Activated CD4-positive, alpha-beta T cell treated with anti-CD3 and anti-CD28 coated beads, Interleukin-2, amount 50 U/mL, for 4 hours (primary cell): ENCODE results near the gene TFAP2B.

Experiments
- DNase-seq, 2 experiments: peaks; one replicate each; pipeline ENCODE4 v3.0.0-alpha.2; 2020

The TFAP2B gene

DNA sequence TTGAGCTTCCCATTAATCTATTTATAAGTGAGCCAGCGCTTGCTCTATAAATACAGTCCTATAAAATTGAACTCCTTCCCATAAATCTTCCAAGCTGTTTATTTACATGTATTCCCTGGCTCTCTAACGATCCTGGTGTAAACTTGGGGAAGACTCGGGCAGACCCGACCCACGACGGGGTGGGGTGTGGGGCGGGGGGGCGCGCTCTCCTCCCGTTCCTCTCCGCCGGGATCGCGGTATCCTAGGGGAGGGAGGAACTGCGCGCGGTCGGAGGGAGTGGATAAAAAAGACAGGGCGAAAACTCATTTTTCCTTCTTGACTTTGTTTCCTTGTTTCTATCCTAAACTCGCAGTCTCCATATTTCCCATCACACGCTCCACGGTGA is 31.1 kb downstream of the TFAP2B start:
- no peak for DNase-seq

DNA sequence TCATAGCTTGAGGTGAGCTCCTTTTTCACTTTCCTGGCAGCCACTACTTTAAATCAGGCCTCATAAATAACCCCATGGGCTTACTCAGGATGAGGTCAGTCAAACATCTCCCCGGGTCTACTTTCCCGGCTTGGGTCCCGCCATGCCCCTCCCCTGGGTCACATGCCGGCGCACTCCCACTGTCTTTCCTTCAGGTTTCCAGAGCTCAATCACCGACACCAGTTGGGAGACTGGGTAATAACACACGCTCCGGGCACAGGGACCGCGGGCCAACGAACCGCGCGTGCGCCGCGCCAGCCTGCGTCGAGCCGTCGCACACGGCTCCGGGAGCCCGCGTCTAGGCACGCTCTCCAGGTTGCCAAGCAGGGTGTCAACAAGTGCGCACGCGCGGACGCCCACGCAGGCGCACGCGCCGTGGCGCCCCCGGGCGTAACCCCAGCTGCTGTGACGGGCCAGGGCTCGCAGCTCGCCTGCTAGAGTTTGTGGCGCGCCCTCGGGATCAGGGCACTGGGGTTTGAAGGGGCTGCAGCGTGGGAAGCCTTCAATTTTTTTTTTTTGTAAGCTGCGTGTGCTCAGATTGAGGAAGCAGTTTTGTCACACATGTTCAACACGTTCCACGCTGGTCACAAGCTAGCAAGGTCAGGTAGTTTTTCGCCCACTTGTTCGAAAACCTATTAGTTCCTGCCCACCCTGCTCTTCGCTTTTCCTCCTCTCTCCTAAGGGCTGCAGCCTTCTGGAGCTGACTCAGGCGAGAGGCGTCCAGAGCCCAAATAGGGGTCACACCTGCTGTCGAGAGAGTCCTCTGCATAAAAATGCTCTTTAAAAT is 31.8 kb downstream of the TFAP2B start:
- DNase-seq = no peak

GRCh38 chr6:50851049-50851845 is 32.6 kb downstream of the TFAP2B start:
- DNase-seq = no peak

DNA sequence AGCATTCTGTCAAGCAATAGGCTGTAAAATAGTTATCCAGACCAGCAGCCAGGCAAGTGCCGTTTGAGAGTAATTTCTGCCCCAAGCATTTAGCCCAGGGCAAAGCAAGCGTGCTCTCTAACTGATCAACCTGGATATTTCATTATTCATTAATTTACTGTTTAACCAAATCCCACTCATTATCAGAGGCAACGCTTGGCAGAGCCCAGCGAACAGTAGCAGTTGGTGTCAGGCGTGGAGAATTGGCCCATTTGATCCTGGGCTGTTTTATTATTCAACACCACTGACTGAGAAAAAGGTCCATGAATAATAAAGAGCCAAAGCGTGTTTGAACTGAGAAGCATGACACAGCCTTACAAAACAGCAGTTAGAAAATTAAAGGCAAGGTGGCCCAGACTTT is 35.3 kb downstream of the TFAP2B start:
- no peak for DNase-seq

DNA sequence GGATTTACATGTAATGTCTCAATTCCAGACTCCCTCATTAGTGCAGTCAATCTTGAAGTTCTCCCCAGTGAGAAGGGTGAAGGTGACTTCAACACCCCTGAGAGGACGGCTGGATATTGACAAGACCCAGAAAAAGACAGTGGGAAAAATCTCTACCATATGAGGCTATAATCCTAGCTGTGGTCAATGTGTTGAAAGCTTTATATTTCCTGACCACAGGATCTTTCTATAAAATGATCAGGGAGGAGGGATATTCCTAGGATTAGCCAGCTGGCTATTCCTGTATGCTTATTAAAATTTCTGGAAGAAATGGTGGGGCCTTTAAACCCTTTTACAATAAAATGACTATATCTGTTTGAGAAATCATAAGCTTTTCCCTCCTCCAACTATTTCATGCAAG is 43.0 kb downstream of the TFAP2B start:
- DNase-seq = no peak

DNA sequence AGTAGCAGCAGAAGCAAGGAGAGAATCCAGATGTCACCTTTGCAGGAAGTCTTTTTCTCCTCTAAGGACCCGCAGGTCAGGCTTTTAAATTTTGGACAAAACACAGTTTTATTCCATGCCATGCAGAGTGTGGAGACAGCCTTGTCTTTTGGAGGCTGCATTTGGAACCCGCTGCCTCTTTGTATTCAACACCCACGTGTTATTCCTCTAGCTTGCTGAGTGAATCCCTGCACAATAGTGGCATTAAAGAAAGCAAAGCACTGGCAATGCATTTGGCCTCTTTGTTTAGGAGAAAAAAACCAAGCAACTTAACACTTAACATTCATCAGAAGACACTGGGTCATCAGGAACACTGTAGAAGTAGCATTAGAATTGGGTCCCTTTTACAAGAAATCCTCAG is 43.5 kb downstream of the TFAP2B start:
- DNase-seq = no peak

- no peak for DNase-seq
These were observed 45.9 kb downstream of the TFAP2B start for GRCh38 chr6:50864601-50865000.

DNA sequence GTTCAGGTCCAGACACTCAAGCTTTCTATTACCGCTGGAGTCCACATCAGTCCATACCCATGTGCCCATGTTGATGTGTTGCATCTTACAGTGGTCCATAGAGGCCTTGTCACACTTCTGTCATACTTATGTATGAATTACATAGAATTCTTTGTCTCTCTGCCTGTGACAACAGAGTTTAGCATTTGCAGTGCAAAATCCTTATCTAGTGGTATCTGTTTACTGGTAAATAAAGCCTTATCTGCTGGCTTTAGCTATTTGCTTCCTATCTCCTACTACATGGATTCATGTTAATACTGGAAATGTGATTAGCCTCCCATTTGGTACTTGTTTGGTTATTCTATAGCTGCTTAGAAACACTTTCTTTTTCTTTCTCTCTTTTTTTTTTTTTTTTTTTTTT is 49.8 kb downstream of the TFAP2B start:
- DNase-seq = no peak

DNA sequence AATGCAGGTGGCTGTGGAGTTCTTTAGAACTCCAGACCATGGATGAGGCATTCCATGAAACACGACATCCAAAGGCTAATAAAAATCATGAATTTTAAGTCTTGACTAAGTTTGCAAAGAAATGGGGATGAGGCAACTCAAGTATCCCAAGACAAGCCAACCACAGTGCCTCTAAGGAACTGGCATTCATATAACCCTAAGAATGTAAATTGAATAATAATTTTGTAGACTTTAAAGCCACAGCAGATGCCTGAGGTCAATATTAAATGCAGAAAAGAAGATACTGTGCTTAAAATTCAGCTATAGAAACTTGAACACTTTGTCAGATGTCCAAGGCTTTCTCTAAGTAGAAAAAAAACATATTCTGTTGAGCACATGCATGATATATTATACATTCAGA is 54.5 kb downstream of the TFAP2B start:
- no peak for DNase-seq

DNA sequence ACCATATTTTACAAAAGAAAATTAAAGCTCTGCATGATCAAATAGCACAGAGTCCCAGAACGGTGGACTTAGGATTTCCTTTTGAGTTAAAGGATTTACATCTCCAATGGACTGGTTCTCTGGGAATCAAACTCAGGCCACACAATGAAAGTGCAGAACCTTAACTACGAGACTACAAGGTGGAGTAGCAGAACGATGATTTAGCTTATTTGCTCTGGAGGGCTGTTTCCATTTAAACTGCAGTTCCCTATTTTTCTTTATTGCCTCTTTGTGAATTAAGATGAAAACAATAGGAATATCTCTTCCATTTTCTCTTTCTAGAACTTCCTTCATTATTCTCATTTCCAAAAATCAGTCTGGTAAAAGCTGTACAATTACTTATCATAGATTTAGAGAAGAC is 65.7 kb downstream of the TFAP2B start:
- no peak for DNase-seq

DNA sequence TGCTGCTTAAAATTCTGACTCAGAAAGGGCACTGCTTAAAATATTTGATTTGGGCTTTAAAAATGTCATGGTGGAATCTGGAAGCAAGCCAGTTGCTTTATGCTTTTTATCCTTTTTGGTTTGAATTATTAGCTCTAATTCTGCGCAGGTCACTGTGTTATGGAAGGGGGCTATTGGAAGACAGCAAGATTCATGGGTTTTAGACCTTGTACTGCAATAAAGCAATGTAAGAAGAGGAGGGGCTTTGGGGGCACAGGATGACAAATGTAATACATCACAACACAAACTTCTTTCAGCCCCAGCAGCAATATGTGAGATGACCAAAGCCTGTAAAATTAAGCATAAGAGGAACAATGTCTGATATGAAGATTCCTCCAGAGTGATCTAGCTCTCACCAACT is 68.4 kb downstream of the TFAP2B start:
- no peak for DNase-seq

- no peak for DNase-seq
These were observed 70.8 kb downstream of the TFAP2B start for GRCh38 chr6:50889497-50889896.

DNA sequence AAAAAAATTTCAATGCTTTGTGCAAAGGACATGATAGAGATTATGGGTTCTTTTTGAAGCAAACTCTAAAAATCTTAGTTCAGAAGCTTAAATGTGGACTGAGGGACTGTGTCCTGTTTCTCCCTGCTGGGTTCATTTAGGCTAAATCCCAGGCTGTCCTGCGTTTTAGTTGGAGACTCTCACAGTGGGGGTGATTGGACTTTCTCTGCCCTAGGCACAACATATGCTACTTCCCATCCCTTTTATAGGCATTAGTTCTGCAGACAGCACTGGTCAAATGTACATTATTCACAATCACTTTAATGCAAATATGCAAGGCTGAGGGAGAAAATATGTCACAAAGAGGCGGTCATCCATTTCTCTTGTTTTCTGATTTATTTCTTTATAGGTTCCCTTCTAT is 71.3 kb downstream of the TFAP2B start:
- DNase-seq = no peak

DNA sequence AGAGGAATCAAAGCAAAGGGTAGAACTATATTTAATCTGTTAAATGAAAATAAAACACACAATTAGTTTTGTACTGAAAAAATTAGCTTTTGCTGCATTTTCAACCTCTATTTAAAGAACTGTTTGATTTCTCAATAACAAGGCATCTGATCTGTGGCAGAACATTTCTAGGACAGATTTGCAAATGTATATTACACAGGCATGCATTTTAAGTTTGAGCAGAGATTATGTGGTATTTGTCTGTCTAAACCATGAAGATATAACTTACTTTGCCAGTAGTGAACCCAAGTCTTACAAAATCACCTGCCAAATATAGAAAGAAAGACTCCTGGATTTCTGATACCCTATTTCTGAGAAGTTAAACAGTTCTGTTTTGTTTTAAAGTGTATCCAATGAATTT is 71.9 kb downstream of the TFAP2B start:
- DNase-seq = no peak

DNA sequence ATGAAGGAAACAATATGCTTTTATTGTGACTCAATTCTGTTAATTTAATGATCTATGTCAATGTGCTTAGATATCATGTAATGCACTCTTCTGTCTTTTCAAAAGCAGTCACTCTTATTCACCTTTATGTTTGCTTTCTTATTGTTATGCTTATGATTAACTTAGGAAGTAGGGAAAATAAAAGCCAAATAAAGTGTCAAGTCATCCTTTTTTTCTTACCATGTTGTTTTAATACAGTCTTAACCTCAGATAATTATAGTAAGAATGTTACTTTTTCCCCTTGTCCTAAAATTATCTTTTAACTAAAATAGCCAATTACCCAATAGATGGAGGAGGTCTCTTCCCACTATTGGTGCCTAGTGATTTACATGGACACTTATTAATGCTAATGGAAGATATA is 72.6 kb downstream of the TFAP2B start:
- no peak for DNase-seq
